ENCODE measurements around the gene ODAPH.

The ODAPH gene

DNA sequence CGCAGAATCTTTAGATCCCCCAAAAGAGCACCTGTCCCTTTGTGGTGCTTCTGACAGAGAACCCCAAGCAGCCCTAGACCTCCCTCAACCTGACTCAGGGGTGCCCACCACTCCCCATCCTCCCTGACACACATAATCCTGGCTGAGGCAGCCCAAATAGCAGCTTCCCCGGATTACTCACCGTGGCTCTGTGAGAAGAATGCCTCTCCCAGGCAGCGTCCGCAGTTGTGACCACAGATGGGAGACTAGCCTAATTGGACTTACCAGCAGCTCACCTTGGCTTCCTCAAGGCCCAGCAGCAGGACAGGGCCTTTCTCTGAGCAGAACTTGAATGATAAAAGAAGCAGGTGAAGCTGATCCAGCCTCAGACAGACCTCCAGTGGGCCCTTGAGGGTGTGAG lies 10.3 kb upstream of the ODAPH start:
- DNase-seq, result no peak

GRCh38 chr4:75547647-75548387 lies 8.0 kb upstream of the ODAPH start:
- no peak for DNase-seq

GRCh38 chr4:75549019-75549418 lies 6.8 kb upstream of the ODAPH start:
- DNase-seq, result no peak

GRCh38 chr4:75552452-75552851 lies 3.4 kb upstream of the ODAPH start:
- no peak for DNase-seq

- DNase-seq, result no peak
These were observed 1.8 kb downstream of the ODAPH start for GRCh38 chr4:75557696-75558095.

DNA sequence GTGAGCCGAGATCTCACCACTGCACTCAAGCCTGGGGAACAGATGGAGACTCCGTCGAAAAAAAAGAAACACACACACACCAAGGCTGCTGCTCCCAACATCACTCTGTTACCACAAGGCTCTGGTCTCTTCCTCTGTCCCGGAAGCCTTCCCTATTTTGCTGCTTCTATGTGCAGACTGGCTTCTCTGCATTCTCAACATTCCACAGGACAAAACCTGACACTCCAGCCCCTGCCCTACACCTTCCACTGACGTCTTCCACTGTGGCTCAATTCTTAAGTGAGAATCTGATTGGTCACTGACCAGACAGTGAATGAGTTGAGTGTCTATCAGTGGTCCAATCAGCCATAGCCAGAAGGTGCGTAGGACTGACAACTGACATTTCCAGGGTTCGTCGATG lies 5.9 kb downstream of the ODAPH start:
- DNase-seq, result no peak

DNA sequence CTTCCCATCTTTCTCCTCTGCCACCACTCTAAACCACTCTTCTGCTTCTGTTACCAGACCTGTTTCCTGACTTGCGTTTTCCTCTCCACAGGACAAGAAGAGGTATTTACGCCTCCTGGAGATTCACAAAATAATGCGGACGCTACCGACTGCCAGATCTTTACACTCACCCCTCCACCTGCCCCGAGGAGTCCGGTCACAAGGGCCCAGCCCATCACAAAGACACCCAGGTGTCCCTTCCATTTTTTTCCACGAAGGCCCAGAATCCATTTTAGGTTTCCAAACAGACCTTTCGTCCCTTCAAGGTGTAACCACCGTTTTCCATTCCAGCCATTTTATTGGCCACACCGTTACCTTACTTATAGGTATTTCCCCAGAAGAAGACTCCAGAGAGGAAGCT lies 8.2 kb downstream of the ODAPH start:
- no peak for DNase-seq

DNA sequence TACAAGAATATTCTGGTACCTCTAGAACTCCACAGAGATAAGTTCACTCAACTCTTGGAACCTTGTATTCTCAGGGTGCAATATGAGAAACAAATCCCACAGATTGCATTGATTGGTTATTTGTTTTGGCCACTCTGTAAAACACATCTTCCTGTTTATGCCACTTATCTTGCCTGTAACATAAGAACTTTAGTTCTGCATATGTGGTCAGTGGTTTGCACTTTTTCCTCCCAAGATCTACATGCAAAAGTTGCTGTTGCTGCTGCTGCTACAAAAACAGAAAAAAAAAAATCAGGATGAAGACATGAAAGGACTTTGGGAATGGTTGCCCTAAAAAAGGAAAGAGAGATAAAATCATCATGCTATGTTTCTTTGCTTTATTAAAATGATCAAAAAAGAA lies 9.6 kb downstream of the ODAPH start:
- no peak for DNase-seq

- DNase-seq, result no peak
These were observed 11.0 kb downstream of the ODAPH start for GRCh38 chr4:75566911-75567310.

DNA sequence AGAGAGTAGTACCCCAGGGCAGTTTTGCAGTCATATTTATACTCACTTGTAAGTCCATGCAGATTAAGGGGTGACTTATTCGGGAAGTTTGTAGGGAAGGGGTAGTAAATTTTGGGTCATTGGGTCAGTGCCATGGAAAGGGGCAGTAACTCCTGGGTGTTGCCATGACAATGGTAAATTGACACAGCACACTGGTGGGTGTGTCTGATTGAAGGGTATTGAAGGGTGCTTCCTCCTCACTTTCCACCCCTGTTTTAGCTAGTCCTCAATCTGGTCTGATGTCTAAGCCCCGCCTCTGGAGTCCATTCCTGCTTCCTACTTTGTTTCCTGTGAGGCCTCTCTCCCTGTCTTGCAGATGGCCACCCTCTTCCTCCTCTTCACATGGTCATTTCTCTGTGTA lies 11.9 kb downstream of the ODAPH start:
- DNase-seq, result no peak

- no peak for DNase-seq
These were observed 28.2 kb downstream of the ODAPH start for GRCh38 chr4:75584067-75584466.

GRCh38 chr4:75593393-75593792 lies 37.5 kb downstream of the ODAPH start:
- DNase-seq, result no peak

DNA sequence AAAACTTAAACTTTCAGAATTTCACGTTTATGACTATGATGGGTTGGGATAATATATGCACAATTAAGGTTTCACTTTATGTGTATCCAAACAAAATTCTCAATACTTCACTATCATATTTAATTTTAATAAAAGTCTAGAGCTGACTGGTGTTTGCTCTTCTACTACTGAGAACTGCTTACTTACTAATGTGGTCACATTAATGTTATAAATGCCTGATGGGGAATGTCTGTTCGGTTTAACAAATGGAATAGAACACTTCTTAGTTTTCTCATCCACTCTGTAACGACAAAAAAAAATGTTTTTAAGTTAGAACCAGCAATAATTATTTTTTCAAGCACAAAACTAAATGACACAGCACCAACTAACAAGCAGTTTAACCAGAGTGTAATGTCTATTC lies 40.2 kb downstream of the ODAPH start:
- DNase-seq, result no peak

GRCh38 chr4:75598390-75598789 lies 42.5 kb downstream of the ODAPH start:
- DNase-seq, result no peak

GRCh38 chr4:75599647-75600046 lies 43.8 kb downstream of the ODAPH start:
- DNase-seq, result no peak

- DNase-seq, result no peak
These were observed 50.1 kb downstream of the ODAPH start for GRCh38 chr4:75605928-75606327.

- DNase-seq, result no peak
These were observed 56.4 kb downstream of the ODAPH start for GRCh38 chr4:75612306-75612705.

Data from activated naive CD4-positive, alpha-beta T cell treated with Interleukin-2 at 50 U/mL for 16 hours (primary cell).